ENCODE data around the gene EIPR1. TPM values are rescaled to one million over a fixed set of nuclear protein-coding genes. Genes with fewer than 3 reads are reported as not detected.

Gene EIPR1
- total RNA-seq, 1 experiment from 2014 or later: 36.9 TPM

GRCh38 chr2:3292416-3292815, 85.2 kb downstream of the EIPR1 start:
- Mint-ChIP-seq H3K27me3 (ENCODE audit: insufficient read depth, unreplicated experiment) (no peaks in the 10 kb centered on the region), H3K9me3 (ENCODE audit: unreplicated experiment) (peaks cover 12% of the 10 kb centered on the region), H3K4me3 (ENCODE audit: unreplicated experiment) (no peak overlapping the region), H3K36me3 (ENCODE audit: insufficient read depth, unreplicated experiment) (no peaks in the 10 kb centered on the region), H3K27ac (ENCODE audit: unreplicated experiment) (no peak overlapping the region), H3K4me1 (ENCODE audit: low read depth, unreplicated experiment) (no peaks in the 10 kb centered on the region)
- H3K36me3 ChIP-seq (ENCODE audit: control insufficient read depth, insufficient read depth, low read length): no peaks in the 10 kb centered on the region
- CTCF ChIA-PET: no interaction called here
- no TSS peak for BruUV-seq (replicated peaks)
- no peak for DNase-seq
- TF ChIP-seq CTCF (IDR thresholded peaks at IDR 0.05; ENCODE audit: insufficient read depth in 1 of 2, low read depth in 1 of 2, low read length in 1 of 2, severe bottlenecking in 1 of 2, unreplicated experiment in 1 of 2): no peak
- no peaks in the 10 kb centered on the region for H3K4me1 ChIP-seq
- no peak overlapping the region for H3K4me3 ChIP-seq (ENCODE audit: low read depth, low read length)
- H3K27me3 ChIP-seq (replicated peaks; ENCODE audit: control insufficient read depth, insufficient read depth, low read length): no peaks in the 10 kb centered on the region
- POLR2A ChIA-PET: no interaction called here
- intact Hi-C loops (cut with micrococcal nuclease; ENCODE audit: unreplicated experiment): no loop called here
- no peaks in the 10 kb centered on the region for H3K9me3 ChIP-seq

GRCh38 chr2:3291750-3292149, 85.9 kb downstream of the EIPR1 start:
- H3K4me1 ChIP-seq: no peaks in the 10 kb centered on the region
- no peak for TF ChIP-seq CTCF (IDR thresholded peaks at IDR 0.05; ENCODE audit: insufficient read depth in 1 of 2, low read depth in 1 of 2, low read length in 1 of 2, severe bottlenecking in 1 of 2, unreplicated experiment in 1 of 2)
- H3K27me3 Mint-ChIP-seq (ENCODE audit: insufficient read depth, unreplicated experiment): no peaks in the 10 kb centered on the region
- no TSS peak for BruUV-seq (replicated peaks)
- no peak overlapping the region for H3K4me3 Mint-ChIP-seq (ENCODE audit: unreplicated experiment)
- ChIA-PET POLR2A (no interaction called here), CTCF (no interaction called here)
- no peaks in the 10 kb centered on the region for H3K9me3 ChIP-seq
- no peaks in the 10 kb centered on the region for H3K36me3 Mint-ChIP-seq (ENCODE audit: insufficient read depth, unreplicated experiment)
- H3K4me1 Mint-ChIP-seq (ENCODE audit: low read depth, unreplicated experiment): no peaks in the 10 kb centered on the region
- DNase-seq: no peak
- H3K27me3 ChIP-seq (replicated peaks; ENCODE audit: control insufficient read depth, insufficient read depth, low read length): no peaks in the 10 kb centered on the region
- intact Hi-C loops (cut with micrococcal nuclease; ENCODE audit: unreplicated experiment): no loop called here
- no peak overlapping the region for H3K27ac Mint-ChIP-seq (ENCODE audit: unreplicated experiment)
- peaks cover 16% of the 10 kb centered on the region for H3K9me3 Mint-ChIP-seq (ENCODE audit: unreplicated experiment)
- H3K36me3 ChIP-seq (ENCODE audit: control insufficient read depth, insufficient read depth, low read length): no peaks in the 10 kb centered on the region
- H3K4me3 ChIP-seq (ENCODE audit: low read depth, low read length): no peak overlapping the region

GRCh38 chr2:3291113-3291512, 86.5 kb downstream of the EIPR1 start:
- no peaks in the 10 kb centered on the region for H3K36me3 ChIP-seq (ENCODE audit: control insufficient read depth, insufficient read depth, low read length)
- H3K27me3 ChIP-seq (replicated peaks; ENCODE audit: control insufficient read depth, insufficient read depth, low read length): no peaks in the 10 kb centered on the region
- Mint-ChIP-seq H3K9me3 (ENCODE audit: unreplicated experiment) (peaks cover 16% of the 10 kb centered on the region), H3K27me3 (ENCODE audit: insufficient read depth, unreplicated experiment) (no peaks in the 10 kb centered on the region), H3K4me1 (ENCODE audit: low read depth, unreplicated experiment) (no peaks in the 10 kb centered on the region), H3K4me3 (ENCODE audit: unreplicated experiment) (no peak overlapping the region), H3K27ac (ENCODE audit: unreplicated experiment) (no peak overlapping the region), H3K36me3 (ENCODE audit: insufficient read depth, unreplicated experiment) (no peaks in the 10 kb centered on the region)
- no peaks in the 10 kb centered on the region for H3K9me3 ChIP-seq
- no peak for TF ChIP-seq CTCF (IDR thresholded peaks at IDR 0.05; ENCODE audit: insufficient read depth in 1 of 2, low read depth in 1 of 2, low read length in 1 of 2, severe bottlenecking in 1 of 2, unreplicated experiment in 1 of 2)
- intact Hi-C loops (cut with micrococcal nuclease; ENCODE audit: unreplicated experiment): no loop called here
- BruUV-seq (replicated peaks): no TSS peak
- DNase-seq: no peak
- H3K4me3 ChIP-seq (ENCODE audit: low read depth, low read length): no peak overlapping the region
- H3K4me1 ChIP-seq: no peaks in the 10 kb centered on the region
- ChIA-PET POLR2A (no interaction called here), CTCF (no interaction called here)
